ENCODE data around the gene LAMA2.

LAMA2 gene

DNA sequence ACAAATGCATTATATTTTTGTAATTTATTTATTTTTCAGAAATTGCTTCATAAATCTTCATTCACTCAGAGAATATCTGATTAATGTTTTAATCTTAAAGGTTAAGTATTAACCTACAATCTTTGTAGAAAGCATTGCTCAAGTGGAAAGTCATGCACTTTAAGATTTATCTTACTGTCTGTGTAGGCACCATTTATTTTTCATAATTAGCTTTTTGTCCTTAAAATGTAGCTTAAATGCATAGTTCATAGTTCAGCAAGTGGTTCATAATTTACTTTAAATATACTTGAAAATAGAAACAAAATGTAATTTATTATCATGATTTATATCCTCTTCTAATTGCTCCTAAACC is 397.3 kb downstream of the LAMA2 start:
- H3K9me3 ChIP-seq (ENCODE audit: control insufficient read depth in 2 of 2, low read length in 2 of 2) = no peaks in the 10 kb centered on the region
- H3K36me3 ChIP-seq (ENCODE audit: control insufficient read depth in 2 of 2, insufficient read depth in 2 of 2, low read length in 2 of 2) = no peaks in the 10 kb centered on the region
- no peak overlapping the region for H3K27ac ChIP-seq (ENCODE audit: low read length)
- H3K4me1 ChIP-seq (ENCODE audit: control insufficient read depth, insufficient read depth, low read length) = no peaks in the 10 kb centered on the region
- no peak overlapping the region for H3K4me3 ChIP-seq (ENCODE audit: low read length in 2 of 2)
- no peaks in the 10 kb centered on the region for H3K27me3 ChIP-seq (ENCODE audit: control insufficient read depth in 1 of 2, insufficient read depth in 2 of 2, low read length in 2 of 2)
- no peak overlapping the region for H3K9ac ChIP-seq (ENCODE audit: low read length in 2 of 2)

DNA sequence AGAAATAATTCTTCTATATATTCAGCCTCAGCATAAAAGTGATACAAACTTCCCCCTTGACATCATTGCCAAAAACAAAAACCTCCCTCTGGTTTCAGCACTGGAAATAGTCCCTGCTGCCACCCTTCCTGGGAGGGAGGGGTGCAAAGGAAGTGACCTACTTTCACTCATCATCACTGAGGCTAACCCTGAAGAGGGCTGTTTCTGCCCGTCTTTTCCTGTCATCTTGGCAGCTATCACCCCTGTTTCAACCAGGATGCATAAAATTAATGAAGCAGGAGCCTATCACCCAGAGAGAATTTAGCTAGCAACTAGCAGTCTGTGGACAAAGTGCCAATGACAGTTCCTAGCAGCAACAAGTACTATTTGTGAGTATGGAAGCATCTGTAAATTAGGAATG is 397.8 kb downstream of the LAMA2 start:
- Histone ChIP-seq H3K9ac (ENCODE audit: low read length in 2 of 2) (no peak overlapping the region), H3K4me3 (ENCODE audit: low read length in 2 of 2) (no peak overlapping the region), H3K36me3 (ENCODE audit: control insufficient read depth in 2 of 2, insufficient read depth in 2 of 2, low read length in 2 of 2) (no peaks in the 10 kb centered on the region)

DNA sequence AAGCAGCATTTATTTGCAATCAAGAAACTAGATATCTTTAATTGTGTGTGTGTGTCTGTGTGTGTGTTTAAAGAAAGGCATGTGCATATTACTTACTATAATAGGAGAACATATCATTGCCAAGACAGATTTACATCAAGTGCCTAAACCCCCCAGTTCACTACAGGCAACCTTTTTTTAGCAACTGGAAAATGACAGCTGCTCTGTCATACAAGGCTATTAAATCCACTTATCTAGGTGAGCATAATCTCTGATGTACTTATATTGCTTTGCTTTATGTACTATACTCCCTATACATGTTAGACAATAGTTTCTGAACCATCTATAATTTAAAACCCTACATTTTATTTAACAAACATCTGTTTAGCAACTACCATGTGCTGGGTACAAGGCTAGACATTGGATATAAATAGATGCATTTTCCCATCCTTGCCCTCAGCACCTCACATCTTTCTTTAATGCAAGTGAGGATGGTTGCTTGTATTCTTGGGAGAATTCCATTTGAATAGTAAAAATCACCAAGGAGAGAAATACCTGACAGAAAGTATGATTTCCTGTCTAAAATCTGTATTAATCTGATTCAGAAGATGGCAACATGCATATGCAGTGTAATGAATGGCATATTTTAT is 398.3 kb downstream of the LAMA2 start:
- H3K9ac ChIP-seq (ENCODE audit: low read length in 2 of 2) = no peak overlapping the region
- no peak overlapping the region for H3K27ac ChIP-seq (ENCODE audit: low read length)
- no peaks in the 10 kb centered on the region for H3K36me3 ChIP-seq (ENCODE audit: control insufficient read depth in 2 of 2, insufficient read depth in 2 of 2, low read length in 2 of 2)
- no peaks in the 10 kb centered on the region for H3K27me3 ChIP-seq (ENCODE audit: control insufficient read depth in 1 of 2, insufficient read depth in 2 of 2, low read length in 2 of 2)
- H3K9me3 ChIP-seq (ENCODE audit: control insufficient read depth in 2 of 2, low read length in 2 of 2) = no peaks in the 10 kb centered on the region
- H3K4me3 ChIP-seq (ENCODE audit: low read length in 2 of 2) = no peak overlapping the region
- no peaks in the 10 kb centered on the region for H3K4me1 ChIP-seq (ENCODE audit: control insufficient read depth, insufficient read depth, low read length)

More for the DNA sequence above, 397.8 kb downstream of the LAMA2 start:
- H3K27ac ChIP-seq (ENCODE audit: low read length) = no peak overlapping the region
- no peaks in the 10 kb centered on the region for H3K27me3 ChIP-seq (ENCODE audit: control insufficient read depth in 1 of 2, insufficient read depth in 2 of 2, low read length in 2 of 2)
- H3K9me3 ChIP-seq (ENCODE audit: control insufficient read depth in 2 of 2, low read length in 2 of 2) = no peaks in the 10 kb centered on the region
- no peaks in the 10 kb centered on the region for H3K4me1 ChIP-seq (ENCODE audit: control insufficient read depth, insufficient read depth, low read length)

DNA sequence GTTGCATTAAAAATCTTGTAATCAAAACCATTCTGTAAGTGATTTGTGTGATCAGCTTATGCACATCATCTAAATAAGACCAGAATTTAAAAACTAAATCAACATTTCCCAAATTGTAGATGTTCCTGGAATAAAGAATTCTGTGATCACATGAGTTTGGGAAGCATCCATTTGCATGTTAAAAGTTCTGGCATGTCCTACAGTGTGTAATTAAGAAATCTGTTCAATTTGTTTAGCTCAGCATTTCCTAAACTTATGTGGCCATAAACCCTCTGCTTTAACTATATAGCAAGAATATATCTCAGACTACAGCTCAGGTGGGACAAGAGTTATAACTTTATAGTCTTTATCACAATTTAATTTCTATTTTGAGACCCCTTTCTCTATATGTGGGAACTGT is 399.1 kb downstream of the LAMA2 start:
- H3K4me1 ChIP-seq (ENCODE audit: control insufficient read depth, insufficient read depth, low read length) = no peaks in the 10 kb centered on the region
- H3K27ac ChIP-seq (ENCODE audit: low read length) = no peak overlapping the region
- no peaks in the 10 kb centered on the region for H3K27me3 ChIP-seq (ENCODE audit: control insufficient read depth in 1 of 2, insufficient read depth in 2 of 2, low read length in 2 of 2)

DNA sequence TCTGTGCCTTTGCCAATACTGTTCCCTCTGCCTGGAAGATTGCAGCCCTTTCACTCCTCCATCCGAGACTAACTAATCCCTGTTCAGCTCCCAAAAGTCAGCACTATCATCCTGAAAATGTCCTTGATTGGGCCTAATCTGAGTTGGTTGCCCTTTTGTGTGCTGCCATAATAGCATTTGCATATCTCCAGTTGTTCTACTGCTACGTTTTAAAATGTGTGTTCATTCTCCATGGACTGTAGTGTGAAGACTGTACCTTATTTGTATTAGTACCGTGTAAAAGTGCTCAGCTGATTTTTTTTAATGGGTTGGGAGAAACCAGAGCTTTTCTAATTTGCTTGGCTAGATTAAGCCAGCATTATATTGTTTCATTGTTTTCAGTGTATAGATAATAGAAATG is 401.3 kb downstream of the LAMA2 start:
- Histone ChIP-seq H3K36me3 (ENCODE audit: control insufficient read depth in 2 of 2, insufficient read depth in 2 of 2, low read length in 2 of 2) (no peaks in the 10 kb centered on the region), H3K4me3 (ENCODE audit: low read length in 2 of 2) (no peak overlapping the region), H3K27me3 (ENCODE audit: control insufficient read depth in 1 of 2, insufficient read depth in 2 of 2, low read length in 2 of 2) (no peaks in the 10 kb centered on the region), H3K9me3 (ENCODE audit: control insufficient read depth in 2 of 2, low read length in 2 of 2) (no peaks in the 10 kb centered on the region), H3K9ac (ENCODE audit: low read length in 2 of 2) (no peak overlapping the region), H3K27ac (ENCODE audit: low read length) (no peak overlapping the region), H3K4me1 (ENCODE audit: control insufficient read depth, insufficient read depth, low read length) (no peaks in the 10 kb centered on the region)

More for the DNA sequence above, 399.1 kb downstream of the LAMA2 start:
- Histone ChIP-seq H3K36me3 (ENCODE audit: control insufficient read depth in 2 of 2, insufficient read depth in 2 of 2, low read length in 2 of 2) (no peaks in the 10 kb centered on the region), H3K4me3 (ENCODE audit: low read length in 2 of 2) (no peak overlapping the region), H3K9me3 (ENCODE audit: control insufficient read depth in 2 of 2, low read length in 2 of 2) (no peaks in the 10 kb centered on the region), H3K9ac (ENCODE audit: low read length in 2 of 2) (no peak overlapping the region)

DNA sequence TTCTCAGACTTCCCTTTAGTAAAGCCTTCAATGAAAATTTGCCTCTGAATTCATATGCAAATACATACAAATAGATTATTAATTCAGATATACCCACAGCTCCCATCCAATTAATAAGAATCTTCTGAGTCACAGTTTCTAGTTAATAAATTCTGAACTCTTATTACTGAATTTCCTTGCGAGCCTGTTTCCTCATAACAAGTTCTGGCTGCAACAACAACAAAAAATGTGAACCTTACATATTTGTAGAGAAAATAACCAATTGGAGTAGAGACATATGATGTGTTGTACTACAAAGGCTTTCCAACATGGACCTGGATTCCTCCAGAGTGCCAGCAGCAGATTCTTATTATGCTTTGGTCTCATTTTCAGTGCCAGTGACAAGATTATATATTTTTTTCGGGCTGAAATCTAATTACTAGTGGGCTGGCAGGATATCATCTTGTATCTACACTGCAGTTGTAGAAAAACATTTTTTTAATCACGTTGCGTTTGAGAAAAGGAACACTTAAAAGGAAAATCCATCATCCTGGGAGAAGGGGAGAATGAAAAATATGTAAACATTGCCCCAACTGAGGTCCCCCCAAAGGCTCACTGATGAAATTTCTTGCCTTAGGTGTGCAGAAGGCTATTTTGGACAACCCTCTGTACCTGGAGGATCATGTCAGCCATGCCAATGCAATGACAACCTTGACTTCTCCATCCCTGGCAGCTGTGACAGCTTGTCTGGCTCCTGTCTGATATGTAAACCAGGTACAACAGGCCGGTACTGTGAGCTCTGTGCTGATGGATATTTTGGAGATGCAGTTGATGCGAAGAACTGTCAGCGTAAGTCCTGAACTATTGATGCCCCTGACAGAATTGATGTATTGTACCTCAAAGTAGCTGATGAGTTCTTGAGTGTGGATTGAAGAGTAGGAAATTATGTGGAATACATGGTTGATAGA is 404.6 kb downstream of the LAMA2 start:
- Histone ChIP-seq H3K36me3 (ENCODE audit: control insufficient read depth in 2 of 2, insufficient read depth in 2 of 2, low read length in 2 of 2) (no peaks in the 10 kb centered on the region), H3K4me1 (ENCODE audit: control insufficient read depth, insufficient read depth, low read length) (no peaks in the 10 kb centered on the region), H3K4me3 (ENCODE audit: low read length in 2 of 2) (no peak overlapping the region), H3K9me3 (ENCODE audit: control insufficient read depth in 2 of 2, low read length in 2 of 2) (no peaks in the 10 kb centered on the region), H3K9ac (ENCODE audit: low read length in 2 of 2) (no peak overlapping the region), H3K27ac (ENCODE audit: low read length) (no peak overlapping the region), H3K27me3 (ENCODE audit: control insufficient read depth in 1 of 2, insufficient read depth in 2 of 2, low read length in 2 of 2) (no peaks in the 10 kb centered on the region)

DNA sequence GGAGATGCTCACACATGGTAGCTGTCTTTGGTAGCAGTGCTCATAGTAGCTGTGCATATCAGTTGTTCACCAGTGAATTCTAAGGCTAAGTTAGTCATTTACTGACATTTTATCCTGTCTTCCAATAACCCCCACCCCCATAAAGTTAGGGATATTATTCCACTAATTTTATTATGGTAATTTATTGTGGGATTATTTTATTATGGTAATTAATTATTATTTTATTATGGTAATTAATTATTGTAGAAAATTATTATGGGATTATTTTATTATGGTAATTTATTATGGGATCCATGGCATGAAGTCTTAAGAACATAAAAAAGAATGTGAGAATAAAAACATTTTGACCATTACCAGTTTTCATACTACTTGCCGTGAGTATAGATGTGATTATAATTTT is 406.5 kb downstream of the LAMA2 start:
- Histone ChIP-seq H3K9ac (ENCODE audit: low read length in 2 of 2) (no peak overlapping the region), H3K4me1 (ENCODE audit: control insufficient read depth, insufficient read depth, low read length) (no peaks in the 10 kb centered on the region), H3K27me3 (ENCODE audit: control insufficient read depth in 1 of 2, insufficient read depth in 2 of 2, low read length in 2 of 2) (no peaks in the 10 kb centered on the region), H3K36me3 (ENCODE audit: control insufficient read depth in 2 of 2, insufficient read depth in 2 of 2, low read length in 2 of 2) (peaks cover 0 to 2% of the 10 kb centered on the region in 2 donors), H3K9me3 (ENCODE audit: control insufficient read depth in 2 of 2, low read length in 2 of 2) (no peaks in the 10 kb centered on the region), H3K4me3 (ENCODE audit: low read length in 2 of 2) (no peak overlapping the region), H3K27ac (ENCODE audit: low read length) (no peak overlapping the region)

DNA sequence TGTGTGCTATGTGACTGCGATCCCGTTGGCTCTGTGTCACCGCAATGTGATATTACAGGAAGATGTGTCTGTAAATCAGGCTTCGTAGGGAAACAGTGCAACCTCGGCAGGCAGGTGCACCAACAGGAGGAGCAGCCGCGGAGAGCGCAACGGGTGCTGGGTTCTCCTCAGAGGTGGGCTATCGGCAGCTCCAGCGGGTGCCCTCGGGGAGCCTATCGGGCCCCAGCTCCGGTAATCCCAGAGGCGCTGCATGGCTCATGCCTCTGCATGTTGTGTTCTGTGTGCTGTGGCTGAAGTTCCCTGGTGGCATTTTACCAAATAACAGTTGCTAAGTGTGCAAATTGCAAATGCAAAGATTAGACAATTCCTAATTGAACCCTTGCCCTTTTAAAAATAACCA is 409.9 kb downstream of the LAMA2 start:
- peaks cover 2 to 4% of the 10 kb centered on the region in 2 donors for H3K36me3 ChIP-seq (ENCODE audit: control insufficient read depth in 2 of 2, insufficient read depth in 2 of 2, low read length in 2 of 2)
- H3K27ac ChIP-seq (ENCODE audit: low read length) = no peak overlapping the region
- no peaks in the 10 kb centered on the region for H3K4me1 ChIP-seq (ENCODE audit: control insufficient read depth, insufficient read depth, low read length)
- H3K27me3 ChIP-seq (ENCODE audit: control insufficient read depth in 1 of 2, insufficient read depth in 2 of 2, low read length in 2 of 2) = no peaks in the 10 kb centered on the region
- H3K4me3 ChIP-seq (ENCODE audit: low read length in 2 of 2) = no peak overlapping the region
- no peaks in the 10 kb centered on the region for H3K9me3 ChIP-seq (ENCODE audit: control insufficient read depth in 2 of 2, low read length in 2 of 2)
- H3K9ac ChIP-seq (ENCODE audit: low read length in 2 of 2) = no peak overlapping the region

DNA sequence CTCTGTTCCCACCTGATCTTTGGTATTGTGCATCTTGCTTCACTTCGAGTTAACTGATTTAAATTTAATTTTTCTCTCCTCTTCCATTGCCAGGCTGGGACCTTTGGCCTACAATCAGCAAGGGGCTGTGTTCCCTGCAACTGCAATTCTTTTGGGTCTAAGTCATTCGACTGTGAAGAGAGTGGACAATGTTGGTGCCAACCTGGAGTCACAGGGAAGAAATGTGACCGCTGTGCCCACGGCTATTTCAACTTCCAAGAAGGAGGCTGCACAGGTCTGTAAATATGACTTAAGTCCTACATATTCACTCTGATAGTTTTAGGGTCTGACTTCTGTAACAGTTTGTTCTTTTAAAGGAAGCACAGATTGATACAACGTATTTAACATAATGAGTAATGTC is 414.7 kb downstream of the LAMA2 start:
- H3K27ac ChIP-seq (ENCODE audit: low read length) = no peak overlapping the region
- H3K4me1 ChIP-seq (ENCODE audit: control insufficient read depth, insufficient read depth, low read length) = no peaks in the 10 kb centered on the region
- peaks cover 2 to 9% of the 10 kb centered on the region in 2 donors for H3K36me3 ChIP-seq (ENCODE audit: control insufficient read depth in 2 of 2, insufficient read depth in 2 of 2, low read length in 2 of 2)
- no peaks in the 10 kb centered on the region for H3K27me3 ChIP-seq (ENCODE audit: control insufficient read depth in 1 of 2, insufficient read depth in 2 of 2, low read length in 2 of 2)
- no peak overlapping the region for H3K9ac ChIP-seq (ENCODE audit: low read length in 2 of 2)
- no peaks in the 10 kb centered on the region for H3K9me3 ChIP-seq (ENCODE audit: control insufficient read depth in 2 of 2, low read length in 2 of 2)
- H3K4me3 ChIP-seq (ENCODE audit: low read length in 2 of 2) = no peak overlapping the region

DNA sequence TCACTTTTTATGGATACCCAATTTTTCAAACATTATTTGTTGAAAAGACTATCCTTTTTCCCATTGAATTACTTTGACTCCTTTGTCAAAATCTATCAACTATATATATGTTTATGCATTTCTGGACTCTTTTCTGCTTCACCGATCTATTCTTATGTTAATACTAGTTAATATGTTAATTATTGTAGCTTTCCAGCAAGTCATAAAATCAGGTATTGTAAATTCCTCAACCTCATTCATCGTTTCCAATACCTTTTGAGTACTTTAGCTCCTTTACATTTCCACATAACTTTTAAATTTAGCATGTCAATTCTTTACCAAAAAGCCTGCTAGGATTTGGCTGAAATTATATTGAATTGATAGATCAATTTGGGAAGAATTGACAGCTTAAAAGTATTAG is 419.7 kb downstream of the LAMA2 start:
- Histone ChIP-seq H3K9me3 (ENCODE audit: control insufficient read depth in 2 of 2, low read length in 2 of 2) (no peaks in the 10 kb centered on the region), H3K4me3 (ENCODE audit: low read length in 2 of 2) (no peak overlapping the region), H3K4me1 (ENCODE audit: control insufficient read depth, insufficient read depth, low read length) (no peaks in the 10 kb centered on the region), H3K36me3 (ENCODE audit: control insufficient read depth in 2 of 2, insufficient read depth in 2 of 2, low read length in 2 of 2) (peaks cover 0 to 7% of the 10 kb centered on the region in 2 donors), H3K9ac (ENCODE audit: low read length in 2 of 2) (no peak overlapping the region), H3K27ac (ENCODE audit: low read length) (no peak overlapping the region), H3K27me3 (ENCODE audit: control insufficient read depth in 1 of 2, insufficient read depth in 2 of 2, low read length in 2 of 2) (no peaks in the 10 kb centered on the region)

DNA sequence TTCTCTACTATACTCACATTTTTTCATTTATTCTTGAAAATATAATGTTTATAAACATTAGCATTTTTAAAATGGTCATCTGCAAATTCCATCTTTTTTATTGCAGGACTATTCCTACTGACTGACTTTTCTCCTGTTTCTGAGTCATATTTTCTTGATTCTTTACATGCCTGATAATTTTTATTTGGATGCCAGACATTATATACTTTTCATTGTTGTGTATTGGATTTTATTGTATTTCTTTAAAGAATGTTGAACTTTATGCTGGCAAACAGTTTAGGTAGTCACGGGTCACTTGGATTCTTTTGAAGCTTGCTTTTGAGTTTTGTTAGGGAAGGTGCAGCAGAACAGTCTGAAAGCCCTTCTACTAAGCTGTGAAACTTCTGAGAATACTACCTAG is 423.9 kb downstream of the LAMA2 start:
- no peaks in the 10 kb centered on the region for H3K4me1 ChIP-seq (ENCODE audit: control insufficient read depth, insufficient read depth, low read length)
- no peaks in the 10 kb centered on the region for H3K36me3 ChIP-seq (ENCODE audit: control insufficient read depth in 2 of 2, insufficient read depth in 2 of 2, low read length in 2 of 2)
- H3K27ac ChIP-seq (ENCODE audit: low read length) = no peak overlapping the region
- no peak overlapping the region for H3K9ac ChIP-seq (ENCODE audit: low read length in 2 of 2)
- no peak overlapping the region for H3K4me3 ChIP-seq (ENCODE audit: low read length in 2 of 2)
- H3K9me3 ChIP-seq (ENCODE audit: control insufficient read depth in 2 of 2, low read length in 2 of 2) = no peaks in the 10 kb centered on the region
- no peaks in the 10 kb centered on the region for H3K27me3 ChIP-seq (ENCODE audit: control insufficient read depth in 1 of 2, insufficient read depth in 2 of 2, low read length in 2 of 2)

Measured in stomach smooth muscle (tissue), 2 donors.